Measurements from ENCODE around the gene HAUS5. TPM values are rescaled to one million over a fixed set of nuclear protein-coding genes. Genes with fewer than 3 reads are reported as not detected.
"Not testable (repeated sequence)": the region's sequence is repeated elsewhere in the genome, so short reads cannot be mapped to it uniquely, and the experiment has no call there.

The HAUS5 gene
- total RNA-seq, 2 donors from 2014 or later: 32.0 to 37.2 TPM

GRCh38 chr19:35642798-35643254, 30.3 kb downstream of the HAUS5 start:
- ATAC-seq (replicated peaks): no peak

GRCh38 chr19:35643255-35644205, 31.0 kb downstream of the HAUS5 start:
- H3K36me3 Mint-ChIP-seq (ENCODE audit: low read depth): peaks cover 6% of the 10 kb centered on the region
- peak; percentile 57 for ATAC-seq (replicated peaks)
- H3K27ac Mint-ChIP-seq: peak overlapping the region; percentile 39
- H3K27me3 Mint-ChIP-seq: no peaks in the 10 kb centered on the region
- peaks cover 6% of the 10 kb centered on the region for H3K4me1 Mint-ChIP-seq
- peak overlapping the region; percentile 83 for H3K4me3 Mint-ChIP-seq
- H3K9me3 Mint-ChIP-seq: no peaks in the 10 kb centered on the region

More at GRCh38 chr19:35642798-35643254, 30.3 kb downstream of the HAUS5 start:
- H3K4me3 Mint-ChIP-seq: peak overlapping the region; percentile 83
- H3K9me3 Mint-ChIP-seq: no peaks in the 10 kb centered on the region
- peaks cover 6% of the 10 kb centered on the region for H3K4me1 Mint-ChIP-seq
- no peaks in the 10 kb centered on the region for H3K27me3 Mint-ChIP-seq
- H3K27ac Mint-ChIP-seq: no peak overlapping the region
- peaks cover 6% of the 10 kb centered on the region for H3K36me3 Mint-ChIP-seq (ENCODE audit: low read depth)

GRCh38 chr19:35644206-35644986, 31.9 kb downstream of the HAUS5 start:
- ATAC-seq (replicated peaks): peak; percentile 84
- H3K9me3 Mint-ChIP-seq: no peaks in the 10 kb centered on the region
- no peaks in the 10 kb centered on the region for H3K27me3 Mint-ChIP-seq
- peak overlapping the region; percentile 83 for H3K4me3 Mint-ChIP-seq
- peak overlapping the region; percentile 39 for H3K27ac Mint-ChIP-seq
- H3K36me3 Mint-ChIP-seq (ENCODE audit: low read depth): peaks cover 14% of the 10 kb centered on the region
- H3K4me1 Mint-ChIP-seq: peaks cover 6% of the 10 kb centered on the region

- Mint-ChIP-seq H3K36me3 (ENCODE audit: low read depth) (peaks cover 19% of the 10 kb centered on the region), H3K4me1 (peaks cover 6% of the 10 kb centered on the region), H3K27ac (peak overlapping the region; percentile 39), H3K27me3 (no peaks in the 10 kb centered on the region), H3K9me3 (no peaks in the 10 kb centered on the region), H3K4me3 (peak overlapping the region; percentile 83)
- peak; percentile 25 for ATAC-seq (replicated peaks)
Measured at GRCh38 chr19:35644987-35645679, 32.6 kb downstream of the HAUS5 start.

- Mint-ChIP-seq H3K4me3 (peak overlapping the region; percentile 83), H3K27ac (no peak overlapping the region), H3K9me3 (no peaks in the 10 kb centered on the region), H3K4me1 (peaks cover 6% of the 10 kb centered on the region), H3K27me3 (no peaks in the 10 kb centered on the region), H3K36me3 (ENCODE audit: low read depth) (peaks cover 24% of the 10 kb centered on the region)
- ATAC-seq (replicated peaks): no peak
Measured at GRCh38 chr19:35645680-35646511, 33.4 kb downstream of the HAUS5 start.

- peak; percentile 73 for ATAC-seq (replicated peaks)
- H3K9me3 Mint-ChIP-seq: no peaks in the 10 kb centered on the region
- peak within 1 kb of the TSS; percentile 95 for H3K4me3 Mint-ChIP-seq
- H3K36me3 Mint-ChIP-seq (ENCODE audit: low read depth): peaks cover 48% of the 10 kb centered on the region
- H3K27ac Mint-ChIP-seq: peak within 1 kb of the TSS; percentile 95
- no peaks in the 10 kb centered on the region for H3K27me3 Mint-ChIP-seq
- peaks cover 6% of the 10 kb centered on the region for H3K4me1 Mint-ChIP-seq
Measured at GRCh38 chr19:35648017-35648961, 35.8 kb downstream of the HAUS5 start, which contains the start of gene COX6B1. Gene COX6B1, plus strand, starts transcription at chr19:35648323. Its CDS starts 2,921 bp downstream, at chr19:35651244.

GRCh38 chr19:35650581-35650980, 38.0 kb downstream of the HAUS5 start:
- no peaks in the 10 kb centered on the region for H3K9me3 Mint-ChIP-seq
- H3K36me3 Mint-ChIP-seq (ENCODE audit: low read depth): peaks cover 71% of the 10 kb centered on the region
- peaks cover 3% of the 10 kb centered on the region for H3K4me1 Mint-ChIP-seq
- H3K4me3 Mint-ChIP-seq: no peak overlapping the region
- no peaks in the 10 kb centered on the region for H3K27me3 Mint-ChIP-seq
- ATAC-seq (replicated peaks): no peak
- H3K27ac Mint-ChIP-seq: no peak overlapping the region

GRCh38 chr19:35654828-35655227, 42.3 kb downstream of the HAUS5 start:
- peaks cover 10% of the 10 kb centered on the region for H3K4me1 Mint-ChIP-seq
- peaks cover 97% of the 10 kb centered on the region for H3K36me3 Mint-ChIP-seq (ENCODE audit: low read depth)
- H3K4me3 Mint-ChIP-seq; H3K9me3 Mint-ChIP-seq; ATAC-seq (replicated peaks); H3K27me3 Mint-ChIP-seq; H3K27ac Mint-ChIP-seq: not testable (repeated sequence)

- Mint-ChIP-seq H3K27ac (peak overlapping the region; percentile 66), H3K36me3 (ENCODE audit: low read depth) (peaks cover 100% of the 10 kb centered on the region), H3K4me1 (peaks cover 10% of the 10 kb centered on the region), H3K9me3 (no peaks in the 10 kb centered on the region), H3K4me3 (no peak overlapping the region), H3K27me3 (no peaks in the 10 kb centered on the region)
- no peak for ATAC-seq (replicated peaks)
Measured at GRCh38 chr19:35655600-35655999, 43.1 kb downstream of the HAUS5 start.

GRCh38 chr19:35656700-35657099, 44.2 kb downstream of the HAUS5 start:
- H3K9me3 Mint-ChIP-seq: no peaks in the 10 kb centered on the region
- H3K27me3 Mint-ChIP-seq: no peaks in the 10 kb centered on the region
- no peak for ATAC-seq (replicated peaks)
- peaks cover 10% of the 10 kb centered on the region for H3K4me1 Mint-ChIP-seq
- peaks cover 100% of the 10 kb centered on the region for H3K36me3 Mint-ChIP-seq (ENCODE audit: low read depth)
- no peak overlapping the region for H3K4me3 Mint-ChIP-seq
- H3K27ac Mint-ChIP-seq: no peak overlapping the region

- Mint-ChIP-seq H3K9me3 (no peaks in the 10 kb centered on the region), H3K36me3 (ENCODE audit: low read depth) (peaks cover 100% of the 10 kb centered on the region), H3K27me3 (no peaks in the 10 kb centered on the region), H3K27ac (no peak overlapping the region), H3K4me3 (no peak overlapping the region), H3K4me1 (peaks cover 10% of the 10 kb centered on the region)
- peak; percentile 54 for ATAC-seq (replicated peaks)
Measured at GRCh38 chr19:35657904-35658700, 45.6 kb downstream of the HAUS5 start.

GRCh38 chr19:35661995-35662340, 49.4 kb downstream of the HAUS5 start:
- ATAC-seq (replicated peaks): no peak
- Mint-ChIP-seq H3K9me3 (no peaks in the 10 kb centered on the region), H3K4me1 (peaks cover 5% of the 10 kb centered on the region), H3K27me3 (no peaks in the 10 kb centered on the region), H3K27ac (no peak overlapping the region), H3K36me3 (ENCODE audit: low read depth) (peaks cover 79% of the 10 kb centered on the region), H3K4me3 (no peak overlapping the region)
